ENCODE data around the gene CFAP100. TPM values are rescaled to one million over a fixed set of nuclear protein-coding genes. Genes with fewer than 3 reads are reported as not detected.
A peak's percentile ranks its signal among the peaks of the same experiment; 100 is the strongest.

The CFAP100 gene
- total and polyA plus RNA-seq, 12 donors = 0.17 TPM; not detected in 11

GRCh38 chr3:126423191-126424038 lies 28.7 kb downstream of the CFAP100 start:
- 80 to 90% (median 85%) methylated on average over 7 to 26 of the region's 26 CpGs for WGBS, 4 donors
- H3K4me3 ChIP-seq = no peak overlapping the region
- intact Hi-C loops (cut with DNase I) = no loop called here
- no peaks in the 10 kb centered on the region for H3K36me3 ChIP-seq (replicated peaks in 1 of 2)
- peaks cover 0 to 12% (median 0%) of the 10 kb centered on the region in 3 donors for H3K9me3 ChIP-seq (replicated peaks in 1 of 3)
- no peak overlapping the region for H3K27ac ChIP-seq
- no peaks in the 10 kb centered on the region for H3K4me1 ChIP-seq (replicated peaks in 1 of 2)
- TF ChIP-seq POLR2A (IDR thresholded peaks at IDR 0.05) (no peak), CTCF (IDR thresholded peaks at IDR 0.05) (no peak)
- DNase-seq = peak in 2 of 7 donors; percentile 17 to 39
- no peaks in the 10 kb centered on the region for H3K27me3 ChIP-seq

DNA sequence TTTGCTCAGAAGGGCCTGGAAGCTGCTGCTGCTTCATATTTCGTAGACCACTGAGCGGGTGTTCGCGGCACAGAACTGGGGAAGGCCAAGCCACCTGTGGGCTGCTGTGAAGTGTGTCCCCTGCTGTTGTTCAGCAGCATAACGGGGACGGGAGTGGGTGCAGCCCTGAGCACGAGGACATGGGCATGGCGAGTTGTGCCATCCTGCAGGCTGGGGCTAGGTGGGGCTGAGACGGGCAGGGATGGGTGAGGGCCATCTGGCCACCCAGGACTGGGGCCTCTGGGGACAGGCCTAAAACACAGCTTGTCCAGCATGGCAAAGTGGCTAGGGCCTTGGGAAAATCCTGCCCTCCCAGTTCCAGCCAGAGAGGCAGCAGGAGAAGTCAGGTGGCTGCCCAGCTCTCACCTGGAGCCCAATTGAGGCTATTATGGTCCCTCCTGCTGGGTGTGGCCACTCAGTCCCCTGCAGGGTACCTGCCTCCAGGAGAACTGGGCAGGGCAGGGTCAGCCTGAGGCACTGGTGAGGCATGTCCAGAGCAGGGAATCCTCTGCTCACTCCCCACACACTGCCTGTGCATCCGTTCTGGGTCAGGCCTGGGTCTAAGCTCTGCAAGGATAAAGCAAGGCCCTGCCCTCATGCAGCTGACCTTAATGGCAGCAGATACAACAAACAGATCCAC lies 29.5 kb downstream of the CFAP100 start:
- DNase-seq = peak in 2 of 7 donors; percentile 13 to 33
- 95 to 100% (median 95%) methylated on average over 4 to 10 of the region's 10 CpGs; no CpG with 5 or more reads in 1 of the 4 donors for WGBS, 4 donors
- H3K36me3 ChIP-seq (replicated peaks in 1 of 2) = no peaks in the 10 kb centered on the region
- H3K4me1 ChIP-seq (replicated peaks in 1 of 2) = no peaks in the 10 kb centered on the region
- no peak overlapping the region for H3K27ac ChIP-seq
- TF ChIP-seq CTCF (IDR thresholded peaks at IDR 0.05) (no peak), POLR2A (IDR thresholded peaks at IDR 0.05) (no peak)
- peaks cover 0 to 12% (median 0%) of the 10 kb centered on the region in 3 donors for H3K9me3 ChIP-seq (replicated peaks in 1 of 3)
- H3K4me3 ChIP-seq = no peak overlapping the region
- no peaks in the 10 kb centered on the region for H3K27me3 ChIP-seq
- intact Hi-C loops (cut with DNase I) = no loop called here

GRCh38 chr3:126424751-126425150 lies 30.0 kb downstream of the CFAP100 start:
- intact Hi-C loops (cut with DNase I) = no loop called here
- DNase-seq = peak in 2 of 7 donors; percentile 10 to 21
- no peak overlapping the region for H3K27ac ChIP-seq
- 59 to 96% (median 87%) methylated on average over 3 of the region's 3 CpGs for WGBS, 4 donors
- no peak overlapping the region for H3K4me3 ChIP-seq
- H3K4me1 ChIP-seq (replicated peaks in 1 of 2) = no peaks in the 10 kb centered on the region
- no peak for TF ChIP-seq POLR2A (IDR thresholded peaks at IDR 0.05)
- TF ChIP-seq CTCF (IDR thresholded peaks at IDR 0.05) = no peak
- H3K27me3 ChIP-seq = no peaks in the 10 kb centered on the region
- H3K9me3 ChIP-seq (replicated peaks in 1 of 3) = peaks cover 0 to 12% (median 0%) of the 10 kb centered on the region in 3 donors
- H3K36me3 ChIP-seq (replicated peaks in 1 of 2) = no peaks in the 10 kb centered on the region

- no peaks in the 10 kb centered on the region for H3K27me3 ChIP-seq
- 100% methylated on average over 1 of the region's 1 CpG for WGBS, 4 donors
- H3K9me3 ChIP-seq (replicated peaks in 1 of 3) = peaks cover 0 to 5% (median 0%) of the 10 kb centered on the region in 3 donors
- no peak for TF ChIP-seq POLR2A (IDR thresholded peaks at IDR 0.05)
- TF ChIP-seq CTCF (IDR thresholded peaks at IDR 0.05) = no peak
- peaks cover 0 to under 1% of the 10 kb centered on the region in 2 donors for H3K36me3 ChIP-seq (replicated peaks in 1 of 2)
- peak in 1 of 7 donors; percentile 41 for DNase-seq
- no peaks in the 10 kb centered on the region for H3K4me1 ChIP-seq (replicated peaks in 1 of 2)
- no peak overlapping the region for H3K27ac ChIP-seq
- H3K4me3 ChIP-seq = no peak overlapping the region
- intact Hi-C loops (cut with DNase I) = no loop called here
These were observed 36.4 kb downstream of the CFAP100 start for GRCh38 chr3:126431103-126431534.

Measured in adrenal gland (tissue), 12 donors.